Type B pancreatic cell (in vitro differentiated cells): ENCODE measurements around the gene ATP8A2. TPM values are rescaled to one million over a fixed set of nuclear protein-coding genes. Genes with fewer than 3 reads are reported as not detected.
"Not testable (repeated sequence)": the region's sequence is repeated elsewhere in the genome, so short reads cannot be mapped to it uniquely, and the experiment has no call there.

ENCODE experiments used
- DNase-seq: peaks from one replicate; pipeline ENCODE4 v3.0.0; 2021; ENCODE audit warnings: mixed read lengths; ENCODE audit not compliant: unreplicated experiment; ENCODE audit errors: extremely low spot score
- H3K27ac Mint-ChIP-seq: 2 replicates; pipeline ENCODE4 v1.8.0; 2021; ENCODE audit warnings: mild to moderate bottlenecking, mixed read lengths
- H3K27me3 Mint-ChIP-seq: 2 replicates; pipeline ENCODE4 v1.8.0; 2021; ENCODE audit warnings: mixed read lengths
- H3K36me3 Mint-ChIP-seq: 2 replicates; pipeline ENCODE4 v1.8.0; 2021; ENCODE audit warnings: mixed read lengths
- H3K4me1 Mint-ChIP-seq: one replicate; pipeline ENCODE4 v1.8.0; 2021; ENCODE audit warnings: mixed read lengths; ENCODE audit not compliant: unreplicated experiment
- H3K4me3 Mint-ChIP-seq: 2 replicates; pipeline ENCODE4 v1.8.0; 2021; ENCODE audit warnings: mild to moderate bottlenecking, mixed read lengths
- H3K9me3 Mint-ChIP-seq: 2 replicates; pipeline ENCODE4 v1.8.0; 2021; ENCODE audit warnings: mixed read lengths
- CTCF ChIP-seq: fragments of 200-600 bp; sonication (generic); conservative IDR thresholded peaks from 2 replicates; pipeline ENCODE4 v1.5.0; 2021; ENCODE audit warnings: antibody characterized with exemption, mild to moderate bottlenecking
- total RNA-seq: library from RNA; stranded (reverse); gene quantifications from 2 replicates; pipeline ENCODE4 v1.2.1, GENCODE V29; 2021; ENCODE audit warnings: low replicate concordance

Gene ATP8A2
- total RNA-seq, 1 donor from 2014 or later: 13.8 TPM

- no peak overlapping the region for H3K4me3 Mint-ChIP-seq
- no peaks in the 10 kb centered on the region for H3K9me3 Mint-ChIP-seq
- no peak for DNase-seq
- peaks cover 11% of the 10 kb centered on the region for H3K27me3 Mint-ChIP-seq
- TF ChIP-seq CTCF: no peak
- no peaks in the 10 kb centered on the region for H3K36me3 Mint-ChIP-seq
- peaks cover 9% of the 10 kb centered on the region for H3K4me1 Mint-ChIP-seq
- H3K27ac Mint-ChIP-seq: no peak overlapping the region
Observed at GRCh38 chr13:26071691-26072090, 699.9 kb downstream of the ATP8A2 start.

- not testable (repeated sequence) for H3K27ac Mint-ChIP-seq, H3K4me1 Mint-ChIP-seq, H3K4me3 Mint-ChIP-seq, H3K9me3 Mint-ChIP-seq, H3K36me3 Mint-ChIP-seq, DNase-seq
- peak; percentile 42 for TF ChIP-seq CTCF
- peaks cover 11% of the 10 kb centered on the region for H3K27me3 Mint-ChIP-seq
Observed at GRCh38 chr13:26072335-26072734, 700.6 kb downstream of the ATP8A2 start.

- no peak overlapping the region for H3K4me3 Mint-ChIP-seq
- H3K4me1 Mint-ChIP-seq: peaks cover 9% of the 10 kb centered on the region
- no peak for TF ChIP-seq CTCF
- no peaks in the 10 kb centered on the region for H3K9me3 Mint-ChIP-seq
- H3K27me3 Mint-ChIP-seq: peaks cover 11% of the 10 kb centered on the region
- no peaks in the 10 kb centered on the region for H3K36me3 Mint-ChIP-seq
- H3K27ac Mint-ChIP-seq: no peak overlapping the region
- no peak for DNase-seq
Observed at GRCh38 chr13:26074706-26075105, 702.9 kb downstream of the ATP8A2 start.

Other genes starting within 250 kb of the ATP8A2 start
- gene AMER2, start 199.7 kb upstream of the ATP8A2 start, total RNA-seq: 0.14 and 0.31 TPM in 2 replicates
- gene MTMR6, start 84.5 kb upstream of the ATP8A2 start, total RNA-seq: 11.4 and 11.8 TPM in 2 replicates
- gene NUP58, start 70.3 kb upstream of the ATP8A2 start, total RNA-seq: 49.8 and 56.2 TPM in 2 replicates